Stimulated activated CD8-positive, alpha-beta memory T cell treated with anti-CD3 and anti-CD28 coated beads, Interleukin-4, amount 100 ng/mL, for 24 hours (primary cell): ENCODE measurements around the gene SLC25A13.
A peak's percentile ranks its signal among the peaks of the same experiment; 100 is the strongest.

Experiments used
- DNase-seq: peaks from one replicate; pipeline ENCODE4 v3.0.0-alpha.2; 2020; ENCODE audit warnings: low read depth

Gene SLC25A13

GRCh38 chr7:96090756-96091155, 231.1 kb downstream of the SLC25A13 start:
- no peak for DNase-seq

- DNase-seq, result no peak
These were observed 232.4 kb downstream of the SLC25A13 start for GRCh38 chr7:96089511-96089910.

- DNase-seq, result no peak
These were observed 233.3 kb downstream of the SLC25A13 start for GRCh38 chr7:96088579-96088978.

GRCh38 chr7:96085953-96086352, 235.9 kb downstream of the SLC25A13 start:
- no peak for DNase-seq

- DNase-seq, result no peak
These were observed 236.9 kb downstream of the SLC25A13 start for GRCh38 chr7:96084881-96085553.

- DNase-seq, result no peak
These were observed 241.9 kb downstream of the SLC25A13 start for GRCh38 chr7:96080027-96080426.

GRCh38 chr7:96076350-96076707, 245.6 kb downstream of the SLC25A13 start:
- DNase-seq, result no peak

- DNase-seq, result peak; percentile 12
These were observed 246.2 kb downstream of the SLC25A13 start for GRCh38 chr7:96075510-96076349.

GRCh38 chr7:96074871-96075270, 247.0 kb downstream of the SLC25A13 start:
- DNase-seq, result no peak
